GM12878 (cell line): ENCODE data around the gene ERO1B.

Experiments used
- CREB1 ChIP-seq: IDR thresholded peaks from 2 replicates; pipeline ENCODE4 v1.6.1; 2012; ENCODE audit warnings: low read depth, mild to moderate bottlenecking, inconsistent platforms
- POLR2AphosphoS5 ChIP-seq: IDR thresholded peaks from 2 replicates; pipeline ENCODE4 v1.6.1; 2011; ENCODE audit warnings: mild to moderate bottlenecking, low read length, inconsistent platforms
- TF ChIP-seq, protein P1 (sequence below): fragments of 450-650 bp; conservative IDR thresholded peaks from 2 replicates; pipeline ENCODE4 v1.6.1; 2017; ENCODE audit warnings: mild to moderate bottlenecking, moderate library complexity

GRCh38 chr1:236320214-236320613 lies 38.5 kb upstream of the ERO1B start:
- TF ChIP-seq, protein P1, sequence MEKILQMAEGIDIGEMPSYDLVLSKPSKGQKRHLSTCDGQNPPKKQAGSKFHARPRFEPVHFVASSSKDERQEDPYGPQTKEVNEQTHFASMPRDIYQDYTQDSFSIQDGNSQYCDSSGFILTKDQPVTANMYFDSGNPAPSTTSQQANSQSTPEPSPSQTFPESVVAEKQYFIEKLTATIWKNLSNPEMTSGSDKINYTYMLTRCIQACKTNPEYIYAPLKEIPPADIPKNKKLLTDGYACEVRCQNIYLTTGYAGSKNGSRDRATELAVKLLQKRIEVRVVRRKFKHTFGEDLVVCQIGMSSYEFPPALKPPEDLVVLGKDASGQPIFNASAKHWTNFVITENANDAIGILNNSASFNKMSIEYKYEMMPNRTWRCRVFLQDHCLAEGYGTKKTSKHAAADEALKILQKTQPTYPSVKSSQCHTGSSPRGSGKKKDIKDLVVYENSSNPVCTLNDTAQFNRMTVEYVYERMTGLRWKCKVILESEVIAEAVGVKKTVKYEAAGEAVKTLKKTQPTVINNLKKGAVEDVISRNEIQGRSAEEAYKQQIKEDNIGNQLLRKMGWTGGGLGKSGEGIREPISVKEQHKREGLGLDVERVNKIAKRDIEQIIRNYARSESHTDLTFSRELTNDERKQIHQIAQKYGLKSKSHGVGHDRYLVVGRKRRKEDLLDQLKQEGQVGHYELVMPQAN = no peak
- TF ChIP-seq CREB1 (no peak), POLR2AphosphoS5 (no peak)
